Measurements from ENCODE around the gene NAA15.
"Not testable (repeated sequence)": the region's sequence is repeated elsewhere in the genome, so short reads cannot be mapped to it uniquely, and the experiment has no call there.

The NAA15 gene

DNA sequence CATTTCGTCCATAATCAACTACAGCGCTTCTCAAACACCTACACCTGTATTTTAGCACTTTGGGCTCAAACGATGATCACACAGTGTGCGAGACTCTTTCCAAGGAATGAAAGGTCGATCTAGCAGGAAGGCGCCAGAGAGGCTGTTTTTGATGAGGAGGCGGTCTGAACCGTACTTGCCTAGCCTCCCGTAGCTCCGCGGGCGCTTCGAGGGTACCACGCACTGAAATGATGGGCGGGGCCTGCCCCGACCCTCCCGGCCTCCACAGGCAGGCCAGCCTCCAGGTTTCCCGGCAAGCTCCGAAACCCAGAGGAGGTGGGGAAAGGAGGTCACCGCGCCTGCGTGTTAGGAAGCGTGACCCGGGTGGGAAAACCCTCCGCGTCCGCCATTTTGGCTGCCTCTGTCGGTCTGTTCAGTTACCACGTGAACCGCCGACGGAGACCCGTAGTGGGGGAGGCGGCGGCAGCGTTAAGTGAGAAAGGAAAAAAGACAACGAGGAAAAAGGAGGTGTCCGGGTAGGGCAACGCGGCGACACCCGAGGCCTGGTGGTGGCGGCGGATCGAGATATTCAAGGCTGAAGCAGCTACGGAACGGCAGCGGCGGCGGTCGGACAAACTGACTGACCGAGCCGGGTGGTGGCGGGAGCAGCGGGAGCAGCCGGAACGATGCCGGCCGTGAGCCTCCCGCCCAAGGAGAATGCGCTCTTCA lies at the start of gene NAA15:
Gene NAA15, plus strand, starts transcription at position 393 of the 708 bp plus-strand sequence. Its CDS starts 273 bp downstream, at position 666.
- peak; percentile 97 to 98 for DNase-seq

DNA sequence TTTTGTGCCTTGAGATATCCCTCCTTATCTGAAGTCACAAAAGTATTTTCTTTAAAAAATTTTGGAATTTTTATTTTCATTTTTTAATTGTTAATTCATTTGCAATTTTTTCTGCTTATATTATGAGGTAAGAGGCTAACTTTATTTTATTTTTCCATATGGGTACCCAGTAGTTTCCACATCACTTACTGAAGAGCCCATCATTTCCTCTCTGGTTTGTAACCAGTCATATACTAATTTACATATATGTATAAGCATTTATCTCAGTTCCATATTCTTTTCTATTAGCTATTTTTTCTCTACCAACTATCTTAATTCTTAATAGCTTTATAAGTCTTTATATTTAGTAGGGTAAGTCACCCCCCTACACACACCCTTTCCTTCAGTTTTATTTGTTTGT lies 48.3 kb upstream of the NAA15 start:
- no peak for DNase-seq

DNA sequence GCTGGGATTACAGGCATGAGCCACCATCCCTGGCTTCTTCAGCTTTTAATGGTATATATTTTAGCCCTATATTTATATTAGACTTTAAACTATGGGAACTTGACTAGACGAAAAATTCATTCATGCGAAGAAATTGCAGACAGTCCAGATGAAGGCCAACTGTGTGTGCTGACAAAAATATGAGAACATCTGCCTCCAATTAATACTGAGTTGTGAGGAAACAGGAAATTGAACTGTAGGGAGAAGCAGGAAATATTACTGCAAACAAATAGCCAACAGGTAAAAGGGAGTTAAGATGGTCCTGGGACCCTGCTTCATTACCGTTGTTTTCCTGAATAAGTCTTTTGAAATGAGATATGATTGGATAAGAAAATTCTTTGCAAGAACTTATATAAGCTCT lies 47.6 kb upstream of the NAA15 start:
- DNase-seq: no peak

DNA sequence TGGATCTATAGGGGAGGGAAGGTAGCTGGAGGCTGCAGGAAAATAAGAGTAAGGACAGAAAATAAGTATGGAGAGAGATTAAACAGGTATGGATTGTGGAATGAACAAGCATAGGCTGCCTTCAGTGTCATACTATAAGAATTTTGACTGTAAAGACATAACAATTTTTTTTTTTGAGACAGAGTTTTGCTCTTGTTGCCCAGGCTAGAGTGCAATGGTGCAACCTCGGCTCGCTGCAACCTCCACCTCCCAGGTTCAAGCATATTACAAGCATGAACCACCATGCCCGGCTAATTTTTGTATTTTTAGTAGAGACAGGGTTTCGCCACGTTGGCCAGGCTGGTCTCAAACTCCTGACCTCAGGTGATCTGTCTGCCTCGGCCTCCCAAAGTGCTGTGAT lies 45.7 kb upstream of the NAA15 start:
- not testable (repeated sequence) for DNase-seq

GRCh38 chr4:139256349-139256748 lies 45.0 kb upstream of the NAA15 start:
- no peak for DNase-seq

DNA sequence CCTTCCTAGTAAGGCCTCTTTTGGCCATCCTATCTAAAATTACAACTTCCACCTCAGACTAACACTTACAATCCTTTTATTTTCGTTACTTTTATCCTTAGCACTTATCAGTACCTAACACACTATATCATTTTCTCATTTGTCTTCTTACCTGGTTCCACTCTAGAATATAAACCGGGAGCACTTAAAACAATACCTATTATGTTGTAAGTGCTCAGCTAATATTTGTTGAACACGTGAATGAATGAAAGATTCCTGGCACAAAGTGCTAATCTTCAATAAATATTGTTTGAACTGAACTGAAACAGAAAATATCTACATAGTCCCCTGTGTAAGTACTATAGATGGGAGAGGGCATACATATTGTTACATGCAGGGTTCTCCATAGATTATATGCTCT lies 35.7 kb upstream of the NAA15 start:
- no peak for DNase-seq

- DNase-seq: no peak
These were observed 35.1 kb upstream of the NAA15 start for GRCh38 chr4:139266208-139266582.

- peak; percentile 85 to 90 for DNase-seq
These were observed 34.6 kb upstream of the NAA15 start for GRCh38 chr4:139266583-139267257.

- DNase-seq: no peak
These were observed 34.0 kb upstream of the NAA15 start for GRCh38 chr4:139267301-139267700.

GRCh38 chr4:139273835-139274234 lies 27.5 kb upstream of the NAA15 start:
- DNase-seq: no peak

GRCh38 chr4:139274790-139275189 lies 26.5 kb upstream of the NAA15 start:
- no peak for DNase-seq

GRCh38 chr4:139275281-139275735 lies 26.0 kb upstream of the NAA15 start:
- no peak for DNase-seq

DNA sequence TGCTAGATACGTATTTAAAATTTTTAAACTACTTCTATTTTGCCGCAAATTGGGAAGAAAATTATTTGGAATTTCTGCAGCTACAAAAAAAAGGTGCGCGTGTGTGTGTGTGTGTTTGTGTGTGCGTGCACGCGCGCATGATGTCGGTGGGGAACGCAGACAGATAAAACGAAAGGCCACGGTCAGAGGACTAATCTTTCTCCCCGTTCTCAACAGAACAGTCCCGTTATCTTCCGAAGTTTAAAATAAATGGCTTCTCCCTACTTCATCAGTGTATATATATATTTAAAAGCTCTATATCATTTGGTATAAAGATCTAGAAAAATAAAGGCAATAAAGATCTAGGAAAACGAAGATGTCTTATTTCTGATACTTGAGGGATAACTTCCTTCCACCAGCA lies 22.8 kb upstream of the NAA15 start:
- DNase-seq: no peak

DNA sequence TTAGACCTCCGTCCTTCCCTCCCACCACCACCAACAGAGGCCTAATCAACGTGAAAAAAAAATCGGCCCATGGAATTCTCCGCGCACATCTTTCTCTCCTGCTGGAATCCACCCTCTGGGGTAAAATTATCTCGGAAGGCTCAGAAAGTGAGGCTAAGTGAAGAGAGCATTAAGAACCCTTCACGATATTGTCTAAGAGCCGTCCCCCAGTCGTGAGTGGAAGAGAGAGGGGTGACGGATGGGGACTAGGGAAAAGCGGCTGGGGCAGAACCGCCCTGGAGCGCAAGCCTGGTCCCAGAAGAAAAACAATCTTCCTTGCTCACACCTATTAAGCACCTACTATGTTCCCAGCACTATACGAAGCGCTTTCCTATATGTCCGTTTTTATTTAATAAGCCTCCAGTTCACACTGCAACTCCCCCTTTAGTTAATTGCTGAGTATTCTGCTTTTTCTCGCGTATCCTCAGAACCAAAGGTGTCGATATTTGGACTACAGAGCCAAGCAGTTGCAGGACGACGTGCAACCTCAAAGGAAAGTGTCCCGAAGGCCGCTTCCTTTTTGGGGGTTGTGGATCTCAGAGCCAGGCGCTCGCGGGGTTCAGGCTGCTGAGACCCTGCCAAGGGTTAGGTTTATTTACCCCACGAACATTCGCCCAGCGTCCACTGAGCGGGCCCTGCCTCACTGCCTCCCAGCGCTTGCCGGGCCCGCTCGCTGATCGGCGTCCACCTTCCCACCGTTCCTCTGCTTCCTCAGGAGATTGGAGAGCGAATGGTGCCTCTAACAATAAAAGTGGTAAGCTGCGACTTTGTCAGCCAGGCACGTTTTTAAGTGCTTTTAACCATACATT lies 22.2 kb upstream of the NAA15 start:
- peak in 1 of 2 experiments; percentile 11 for DNase-seq

DNA sequence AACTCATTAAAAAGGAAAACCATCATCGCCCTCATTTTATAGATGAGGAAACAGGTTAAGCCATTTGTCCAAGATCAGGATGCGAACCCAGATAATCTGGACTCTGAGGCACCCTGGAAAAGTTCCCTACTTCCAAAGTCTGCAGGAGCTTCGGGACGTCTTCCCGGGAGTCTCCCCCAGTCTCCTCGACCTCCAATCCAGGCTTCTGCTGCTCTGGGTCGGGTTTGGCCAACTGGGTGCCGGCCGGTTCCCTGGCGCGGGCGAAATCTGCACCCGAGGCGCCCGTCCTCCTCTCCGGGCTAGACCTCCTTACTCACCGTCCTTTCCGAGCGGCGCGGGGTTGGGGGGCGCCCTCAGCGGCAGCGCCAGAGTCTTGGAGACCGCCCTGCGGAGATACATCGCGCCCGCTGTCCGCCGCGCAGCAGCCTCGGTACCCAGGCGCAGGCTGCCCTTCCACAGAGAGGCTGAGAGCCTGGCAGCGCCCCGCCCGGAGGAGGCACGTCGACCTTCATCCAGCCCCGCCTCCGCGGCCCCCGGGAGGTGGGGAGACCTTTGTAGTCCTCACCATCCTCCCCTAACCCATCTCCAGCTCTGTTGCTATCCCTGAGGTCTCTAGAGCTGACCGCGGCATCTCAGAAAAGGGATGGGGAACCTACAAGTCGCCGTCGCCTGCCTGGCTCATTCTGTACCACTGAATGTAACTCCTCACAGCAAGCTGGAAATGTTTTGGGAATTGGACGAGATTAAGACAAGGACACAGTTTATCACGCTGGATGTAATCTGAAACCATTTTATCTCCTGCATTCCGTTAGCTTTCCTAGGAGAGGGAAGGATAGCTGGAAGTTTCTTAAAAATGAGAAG lies 21.3 kb upstream of the NAA15 start, which contains the start of gene MGARP:
Gene MGARP, minus strand, starts transcription at position 466 of the 861 bp plus-strand sequence. Its CDS starts 67 bp downstream, at position 399.
- DNase-seq: peak; percentile 22 to 43

DNA sequence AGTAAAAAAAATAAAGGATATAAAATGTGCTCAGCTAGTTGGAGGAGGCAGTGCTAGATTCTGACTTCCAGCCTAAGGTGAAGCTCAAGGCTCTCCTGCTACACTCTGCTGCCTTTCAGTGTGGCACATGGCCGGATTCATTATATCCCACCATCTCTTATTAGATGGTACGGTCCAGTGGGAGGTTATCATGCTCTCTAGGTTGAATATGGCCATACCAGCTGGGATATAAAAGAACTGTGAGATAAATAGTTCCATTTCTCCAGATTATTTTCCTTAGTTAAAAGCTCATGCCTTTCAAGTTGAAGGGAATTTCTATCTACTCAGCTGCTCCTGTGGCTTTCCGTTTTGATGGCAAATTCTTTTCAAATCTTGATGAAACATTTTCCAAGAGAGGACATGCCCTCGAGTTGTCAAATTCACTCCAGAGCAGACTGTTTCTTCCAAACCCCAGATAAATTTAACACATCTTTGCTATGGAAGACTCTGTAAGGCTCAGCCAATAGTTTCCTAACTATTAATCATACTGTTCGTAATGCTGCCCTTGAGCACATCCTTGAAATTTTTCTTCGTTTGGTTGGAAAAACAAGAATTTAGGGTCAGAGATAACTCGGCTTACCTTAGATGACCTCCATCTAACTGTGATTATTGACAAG lies 19.1 kb upstream of the NAA15 start:
- DNase-seq: no peak

- DNase-seq: no peak
These were observed 18.6 kb upstream of the NAA15 start for GRCh38 chr4:139282721-139283075.

DNA sequence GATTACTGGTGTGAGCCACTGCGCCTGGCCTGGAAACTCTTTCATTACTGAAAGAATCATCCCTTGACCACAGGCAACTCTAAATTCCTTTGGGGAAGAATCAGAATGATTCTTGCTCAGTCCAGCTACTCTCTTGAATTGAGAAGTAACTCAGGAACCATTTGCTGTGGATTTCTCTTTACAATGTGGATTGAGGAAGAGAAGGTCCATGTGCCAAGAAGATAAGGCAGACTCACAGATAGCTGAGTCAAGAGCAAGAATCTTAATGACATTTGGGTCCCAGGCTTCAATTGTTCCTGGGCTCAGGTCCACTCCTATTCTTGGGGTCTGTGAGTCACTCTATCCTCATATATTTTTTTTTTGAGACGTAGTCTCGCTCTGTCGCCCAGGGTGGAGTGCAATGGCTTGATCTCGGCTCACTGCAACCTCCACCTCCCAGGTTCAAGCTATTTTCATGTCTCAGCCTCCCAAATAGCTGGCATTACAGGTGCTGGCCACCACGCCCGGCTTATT lies 15.1 kb upstream of the NAA15 start:
- DNase-seq: no peak

- peak; percentile 98 to 99 for DNase-seq
These were observed 5.9 kb upstream of the NAA15 start for GRCh38 chr4:139295206-139295941.

- DNase-seq: no peak
These were observed 5.4 kb upstream of the NAA15 start for GRCh38 chr4:139295942-139296299.

DNA sequence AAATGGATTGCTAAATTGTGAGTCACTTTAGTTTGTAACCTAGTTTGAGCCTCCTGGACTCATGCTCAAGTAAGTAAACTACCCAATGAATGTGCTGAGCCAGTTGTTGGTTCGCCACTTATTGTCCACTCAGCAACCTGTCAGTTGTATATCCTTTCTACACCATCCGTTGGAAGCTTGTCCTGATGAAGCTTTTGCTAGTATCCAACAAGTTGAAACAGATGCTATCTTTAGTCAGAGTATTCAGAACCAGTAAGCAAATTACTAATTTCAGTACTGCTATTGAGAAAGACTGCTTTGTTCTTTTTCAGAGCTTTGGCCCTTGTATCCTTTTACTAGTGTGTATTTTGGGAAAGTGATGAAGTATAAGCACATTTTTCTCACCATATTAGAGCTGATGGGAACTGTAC lies 4.3 kb upstream of the NAA15 start:
- no peak for DNase-seq

All from activated CD4-positive, alpha-beta T cell treated with anti-CD3 and anti-CD28 coated beads, Interleukin-2, amount 50 U/mL, for 48 hours (primary cell).